HEK293T (cell line): ENCODE results near the gene LMTK3.
"Not testable (repeated sequence)": the region's sequence is repeated elsewhere in the genome, so short reads cannot be mapped to it uniquely, and the experiment has no call there.

Experiments
- CTCF ChIA-PET: fragments of 350-600 bp; formaldehyde crosslinking; extraction: SDS; loops from one replicate; lab custom pipeline; 2021; ENCODE audit warnings: antibody characterized with exemption, inconsistent platforms; lab: Yijun Ruan, JAX
- POLR2A ChIA-PET: fragments of 350-600 bp; formaldehyde crosslinking; extraction: SDS; loops from one replicate; lab custom pipeline; 2020; ENCODE audit warnings: antibody characterized with exemption, inconsistent platforms; lab: Yijun Ruan, JAX
- DNase-seq: peaks from one replicate; pipeline ENCODE4 v3.0.0; 2012; ENCODE audit warnings: mixed read lengths; ENCODE audit errors: extremely low spot score
- ARNT ChIP-seq: fragments of 450-650 bp; IDR thresholded peaks from 2 replicates; pipeline ENCODE4 v1.6.1; 2017; ENCODE audit warnings: mild to moderate bottlenecking
- BHLHE40 ChIP-seq: fragments of 450-650 bp; IDR thresholded peaks from 2 replicates; pipeline ENCODE4 v1.6.1; 2016; ENCODE audit warnings: mild to moderate bottlenecking, moderate library complexity, borderline replicate concordance
- CTBP1 ChIP-seq: fragments of 450-650 bp; IDR thresholded peaks from 2 replicates; pipeline ENCODE4 v1.6.1; 2016; ENCODE audit warnings: borderline replicate concordance
- ELF4 ChIP-seq: fragments of 450-650 bp; IDR thresholded peaks from 2 replicates; pipeline ENCODE4 v1.6.1; 2017; ENCODE audit warnings: antibody characterized with exemption
- FOXA1 ChIP-seq: fragments of 450-650 bp; IDR thresholded peaks from 2 replicates; pipeline ENCODE4 v1.6.1; 2016; ENCODE audit warnings: mild to moderate bottlenecking
- FOXK2 ChIP-seq: fragments of 450-650 bp; IDR thresholded peaks from 2 replicates; pipeline ENCODE4 v1.6.1; 2016; ENCODE audit warnings: mild to moderate bottlenecking
- FOXM1 ChIP-seq: fragments of 450-650 bp; IDR thresholded peaks from 2 replicates; pipeline ENCODE4 v1.6.1; 2017; ENCODE audit warnings: mild to moderate bottlenecking, borderline replicate concordance
- HDGF ChIP-seq: fragments of 450-650 bp; IDR thresholded peaks from 2 replicates; pipeline ENCODE4 v1.6.1; 2017; ENCODE audit warnings: antibody characterized with exemption, borderline replicate concordance
- L3MBTL2 ChIP-seq: fragments of 450-650 bp; conservative IDR thresholded peaks from 2 replicates; pipeline ENCODE4 v1.6.1; 2016; ENCODE audit warnings: mild to moderate bottlenecking
- LEF1 ChIP-seq: fragments of 450-650 bp; IDR thresholded peaks from 2 replicates; pipeline ENCODE4 v1.6.1; 2017; ENCODE audit warnings: mild to moderate bottlenecking, borderline replicate concordance
- NFRKB ChIP-seq: fragments of 450-650 bp; IDR thresholded peaks from 2 replicates; pipeline ENCODE4 v1.6.1; 2016; ENCODE audit warnings: mild to moderate bottlenecking, moderate library complexity
- SP1 ChIP-seq: fragments of 450-650 bp; IDR thresholded peaks from 2 replicates; pipeline ENCODE4 v1.6.1; 2017
- SUZ12 ChIP-seq: fragments of 450-650 bp; IDR thresholded peaks from 2 replicates; pipeline ENCODE4 v1.6.1; 2016; ENCODE audit warnings: mild to moderate bottlenecking
- TARDBP ChIP-seq: fragments of 450-650 bp; IDR thresholded peaks from 2 replicates; pipeline ENCODE4 v1.6.1; 2016
- ZNF384 ChIP-seq: fragments of 450-650 bp; IDR thresholded peaks from 2 replicates; pipeline ENCODE4 v1.6.1; 2016
- TF ChIP-seq, protein P1 (sequence below): fragments of 450-650 bp; IDR thresholded peaks from 2 replicates; pipeline ENCODE4 v1.6.1; 2016

Gene LMTK3

GRCh38 chr19:48530066-48530720 lies 18.6 kb upstream of the LMTK3 start:
- ChIA-PET CTCF (no interaction called here), POLR2A (no interaction called here)
- TF ChIP-seq NFRKB: no peak
- no peak for TF ChIP-seq TARDBP
- no peak for TF ChIP-seq SUZ12
- TF ChIP-seq FOXK2: no peak
- TF ChIP-seq L3MBTL2: no peak
- TF ChIP-seq SP1: no peak
- no peak for TF ChIP-seq FOXM1
- TF ChIP-seq BHLHE40: no peak
- no peak for TF ChIP-seq ELF4
- no peak for DNase-seq

DNA sequence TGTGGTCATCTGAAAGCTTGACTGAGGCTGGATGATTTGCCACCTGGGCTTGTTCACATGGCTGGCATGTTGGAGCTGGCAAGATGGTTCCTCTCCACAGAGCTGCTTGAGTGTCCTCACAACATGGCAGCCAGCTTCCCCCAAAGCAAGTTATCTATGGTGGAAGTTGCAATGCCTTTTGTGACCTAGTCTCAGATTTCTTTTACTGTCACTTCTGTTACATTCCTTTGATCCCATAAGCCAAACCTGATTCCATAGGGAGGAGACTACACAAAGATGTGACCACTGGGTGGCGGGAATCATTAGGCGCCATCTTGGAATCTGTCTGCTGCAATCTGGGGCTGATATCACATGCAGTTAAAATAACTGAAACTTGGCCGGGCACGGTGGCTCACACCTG lies 17.5 kb upstream of the LMTK3 start:
- ChIA-PET POLR2A (no interaction called here), CTCF (no interaction called here)
- TF ChIP-seq ARNT (no peak), ELF4 (no peak), FOXM1 (no peak), TARDBP (no peak), L3MBTL2 (no peak), SP1 (no peak), HDGF (no peak), LEF1 (no peak), NFRKB (no peak), BHLHE40 (no peak), ZNF384 (no peak), FOXA1 (no peak), CTBP1 (no peak), FOXK2 (no peak), SUZ12 (no peak)
- TF ChIP-seq, protein P1, sequence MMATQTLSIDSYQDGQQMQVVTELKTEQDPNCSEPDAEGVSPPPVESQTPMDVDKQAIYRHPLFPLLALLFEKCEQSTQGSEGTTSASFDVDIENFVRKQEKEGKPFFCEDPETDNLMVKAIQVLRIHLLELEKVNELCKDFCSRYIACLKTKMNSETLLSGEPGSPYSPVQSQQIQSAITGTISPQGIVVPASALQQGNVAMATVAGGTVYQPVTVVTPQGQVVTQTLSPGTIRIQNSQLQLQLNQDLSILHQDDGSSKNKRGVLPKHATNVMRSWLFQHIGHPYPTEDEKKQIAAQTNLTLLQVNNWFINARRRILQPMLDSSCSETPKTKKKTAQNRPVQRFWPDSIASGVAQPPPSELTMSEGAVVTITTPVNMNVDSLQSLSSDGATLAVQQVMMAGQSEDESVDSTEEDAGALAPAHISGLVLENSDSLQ: no peak
- no peak for DNase-seq

DNA sequence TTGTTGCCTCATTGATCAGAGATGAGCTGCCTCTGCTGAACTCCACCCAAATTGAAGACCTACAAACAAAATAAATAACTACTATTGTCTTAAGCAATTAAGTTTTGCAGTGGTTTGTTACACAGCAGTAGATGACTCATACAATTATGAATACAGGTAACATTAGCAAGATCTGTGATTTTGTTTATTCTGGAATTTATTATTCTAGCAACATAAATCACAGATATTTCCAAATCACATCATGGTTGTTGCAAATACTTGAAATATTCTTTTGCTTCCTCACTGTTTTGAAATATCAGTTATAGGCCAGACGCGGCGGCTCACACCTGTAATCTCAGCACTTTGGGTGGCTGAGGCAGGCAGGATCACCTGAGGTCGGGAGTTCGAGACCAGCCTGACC lies 13.1 kb upstream of the LMTK3 start:
- ChIA-PET CTCF (no interaction called here), POLR2A (interaction anchor here (1.3 kb wide), 1 partner anchor 11 kb away, joined by 3 read pairs; no protein-coding TSS in a partner anchor)
- TF ChIP-seq TARDBP: no peak
- no peak for TF ChIP-seq CTBP1
- TF ChIP-seq SP1: no peak
- TF ChIP-seq FOXM1: no peak
- no peak for TF ChIP-seq NFRKB
- TF ChIP-seq, protein P1: no peak
- TF ChIP-seq BHLHE40: no peak
- no peak for TF ChIP-seq HDGF
- no peak for TF ChIP-seq ARNT
- no peak for TF ChIP-seq LEF1
- no peak for TF ChIP-seq FOXA1
- TF ChIP-seq L3MBTL2: no peak
- no peak for TF ChIP-seq FOXK2
- no peak for TF ChIP-seq ELF4
- TF ChIP-seq SUZ12: no peak
- TF ChIP-seq ZNF384: no peak
- no peak for DNase-seq

- POLR2A ChIA-PET: interaction anchor here (1.3 kb wide), 1 partner anchor 10 kb away, joined by 3 read pairs; no protein-coding TSS in a partner anchor
- TF ChIP-seq LEF1: no peak
- TF ChIP-seq, protein P1: no peak
- no peak for TF ChIP-seq HDGF
- no peak for TF ChIP-seq NFRKB
- TF ChIP-seq CTBP1: no peak
- no peak for TF ChIP-seq FOXK2
- TF ChIP-seq TARDBP: no peak
- no peak for TF ChIP-seq FOXA1
- no peak for TF ChIP-seq ZNF384
- TF ChIP-seq BHLHE40: no peak
- TF ChIP-seq ARNT: no peak
- TF ChIP-seq SUZ12: no peak
- no peak for TF ChIP-seq L3MBTL2
- TF ChIP-seq ELF4: no peak
- no peak for TF ChIP-seq SP1
- no peak for TF ChIP-seq FOXM1
- CTCF ChIA-PET: no interaction called here
- DNase-seq: no peak
These were observed 12.6 kb upstream of the LMTK3 start for GRCh38 chr19:48524221-48524620.

DNA sequence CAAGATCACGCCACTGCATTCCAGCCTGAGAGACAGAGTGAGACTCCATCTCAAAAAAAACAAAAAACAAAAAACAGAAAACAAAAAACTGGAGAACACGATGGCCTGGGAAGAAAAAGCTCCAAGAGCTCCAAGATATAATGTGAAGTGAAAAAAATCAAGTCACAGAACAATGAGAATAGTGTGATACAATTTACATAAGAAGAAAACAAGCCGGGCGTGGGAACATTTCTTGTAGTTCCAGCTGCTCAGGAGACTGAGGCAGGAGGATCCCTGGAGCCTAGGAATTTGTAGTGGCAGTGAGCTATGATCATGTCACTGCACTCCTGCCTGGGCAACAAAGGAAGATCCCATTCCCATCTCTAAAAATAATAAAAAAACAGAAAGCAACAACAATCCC lies 8.5 kb upstream of the LMTK3 start:
- ChIA-PET POLR2A (no interaction called here), CTCF (interaction anchor here (0.7 kb wide), 1 partner anchor 65 kb away, joined by 4 read pairs; no protein-coding TSS in a partner anchor)
- no peak for DNase-seq
- TF ChIP-seq ELF4 (no peak), SP1 (no peak), SUZ12 (no peak), CTBP1 (no peak)

DNA sequence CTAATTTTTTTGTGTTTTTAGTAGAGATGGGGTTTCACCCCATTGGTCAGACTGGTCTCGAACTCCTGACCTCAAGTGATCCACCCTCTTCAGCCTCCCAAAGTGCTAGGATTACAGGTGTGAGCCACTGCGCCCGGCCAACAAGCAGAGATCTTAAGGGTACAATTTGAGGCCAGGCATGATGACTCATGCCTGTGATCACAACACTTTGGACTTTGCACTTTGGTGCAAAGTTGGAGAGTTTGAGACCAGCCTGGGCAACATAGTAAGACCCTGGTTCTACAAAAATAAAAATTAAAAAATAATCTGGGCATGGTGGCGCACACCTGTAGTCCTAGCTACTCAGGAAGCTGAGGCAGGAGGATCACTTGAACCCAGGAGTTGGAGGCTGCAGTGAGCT lies 7.8 kb upstream of the LMTK3 start:
- DNase-seq, POLR2A ChIA-PET: not testable (repeated sequence)
- CTCF ChIA-PET: interaction anchor here (0.7 kb wide), 1 partner anchor 1697 kb away, joined by 3 read pairs; no protein-coding TSS in a partner anchor
